PC-9 (cell line): Measurements from ENCODE around the gene OGFOD1. TPM values are rescaled to one million over a fixed set of nuclear protein-coding genes. Genes with fewer than 3 reads are reported as not detected.

ENCODE experiments used
- BruUV-seq: library from RNA; stranded (reverse); fragments of 400-500 nt; replicated peaks from 2 replicates; lab custom pipeline; 2021; lab: Mats Ljungman, UMichigan
- CTCF ChIA-PET: fragments of 300-600 bp; sonication (Branson Sonifier 250); formaldehyde crosslinking; loops from one replicate; lab custom pipeline; 2022; ENCODE audit warnings: antibody characterized with exemption; lab: Charles Lee
- POLR2A ChIA-PET: fragments of 300-600 bp; sonication (Branson Sonifier 250); formaldehyde crosslinking; loops from one replicate; lab custom pipeline; 2022; ENCODE audit warnings: antibody characterized with exemption; ENCODE audit not compliant: unreplicated experiment; lab: Charles Lee
- DNase-seq, 2 experiments: peaks; one replicate each; pipeline versions ENCODE4 v3.0.0 to v3.0.0-alpha.2; 2015 to 2022; ENCODE audit warnings: mixed read lengths in 1 of 2
- H2AFZ ChIP-seq: fragments of 200-600 bp; sonication (generic); 2 replicates; pipeline ENCODE4 v1.8.1; 2017; ENCODE audit warnings: antibody characterized with exemption
- H3F3A ChIP-seq: fragments of 200-600 bp; sonication (generic); 2 replicates; pipeline ENCODE4 v1.8.1; 2017; ENCODE audit warnings: antibody characterized with exemption, mild to moderate bottlenecking, low read depth; ENCODE audit not compliant: insufficient read depth
- H3K27ac ChIP-seq: fragments of 200-600 bp; sonication (generic); 2 replicates; pipeline ENCODE4 v1.6.1; 2016; ENCODE audit warnings: mixed run types
- H3K27me3 ChIP-seq: fragments of 200-600 bp; sonication (generic); 2 replicates; pipeline ENCODE4 v1.6.1; 2016; ENCODE audit warnings: low read depth, mixed run types; ENCODE audit not compliant: insufficient read depth
- H3K36me3 ChIP-seq: fragments of 200-600 bp; sonication (generic); 2 replicates; pipeline ENCODE4 v1.6.1; 2016; ENCODE audit warnings: low read depth, mixed run types
- H3K4me1 ChIP-seq: fragments of 200-600 bp; sonication (generic); replicated peaks from 2 replicates; pipeline ENCODE4 v1.6.1; 2016; ENCODE audit warnings: mixed run types; ENCODE audit not compliant: insufficient read depth
- H3K4me2 ChIP-seq: fragments of 200-600 bp; sonication (generic); 2 replicates; pipeline ENCODE4 v1.6.1; 2017; ENCODE audit warnings: mixed run types
- H3K4me3 ChIP-seq: fragments of 200-600 bp; sonication (generic); 2 replicates; pipeline ENCODE4 v1.6.1; 2016; ENCODE audit warnings: mixed run types
- H3K79me2 ChIP-seq: fragments of 200-600 bp; sonication (generic); 2 replicates; pipeline ENCODE4 v1.6.1; 2017; ENCODE audit warnings: low read depth, mixed run types
- H3K9me2 ChIP-seq: fragments of 200-600 bp; sonication (generic); 2 replicates; pipeline ENCODE4 v1.8.1; 2017; ENCODE audit warnings: mild to moderate bottlenecking; ENCODE audit not compliant: insufficient read depth
- H3K9me3 ChIP-seq: fragments of 200-600 bp; sonication (generic); 2 replicates; pipeline ENCODE4 v1.8.1; 2016; ENCODE audit warnings: low read depth; ENCODE audit not compliant: insufficient read depth
- H4K20me1 ChIP-seq: fragments of 200-600 bp; sonication (generic); 2 replicates; pipeline ENCODE4 v1.8.1; 2017; ENCODE audit not compliant: insufficient read depth
- EZH2 ChIP-seq: fragments of 200-600 bp; sonication (generic); IDR thresholded peaks from 2 replicates; pipeline ENCODE4 v1.8.0; 2017; ENCODE audit warnings: antibody characterized with exemption, low read depth
- intact Hi-C: fragments of 100-400 bp; cut with micrococcal nuclease; formaldehyde crosslinking; loops from one replicate; pipeline ENCODE4 v1.10.0; 2022; ENCODE audit not compliant: unreplicated experiment
- total RNA-seq: library from RNA; stranded (reverse); gene quantifications from 2 replicates; pipeline ENCODE4 v1.2.3, GENCODE V29; 2021
- TF ChIP-seq, protein P1 (sequence below): fragments of 200-600 bp; sonication (generic); conservative IDR thresholded peaks from 2 replicates; pipeline ENCODE4 v1.6.1; 2017; ENCODE audit warnings: mixed run types, antibody characterized with exemption, mild to moderate bottlenecking, moderate library complexity

Gene OGFOD1
- total RNA-seq, 1 experiment from 2014 or later = 30.0 TPM

- no peak overlapping the region for H3K4me3 ChIP-seq
- no peak overlapping the region for H2AFZ ChIP-seq
- ChIA-PET POLR2A (interaction anchor here (0.6 kb wide), 2 partner anchors 15 to 227 kb away, joined by 3 to 11 read pairs; no protein-coding TSS in a partner anchor), CTCF (no interaction called here)
- H3F3A ChIP-seq = peaks cover 45% of the 10 kb centered on the region
- no TSS peak for BruUV-seq
- no peaks in the 10 kb centered on the region for H3K79me2 ChIP-seq
- no peak for DNase-seq
- H3K4me2 ChIP-seq = peak overlapping the region; percentile 62
- no peaks in the 10 kb centered on the region for H3K27me3 ChIP-seq
- no peaks in the 10 kb centered on the region for H3K9me3 ChIP-seq
- no peaks in the 10 kb centered on the region for H3K9me2 ChIP-seq
- peak overlapping the region; percentile 65 for H3K27ac ChIP-seq
- H3K4me1 ChIP-seq = peaks cover 26% of the 10 kb centered on the region
- intact Hi-C loops = loop anchor here (1.0 kb wide), 1 partner anchor 50 kb away; the partner anchor contains the start of gene BBS2
- 0 out of 2 replicates have a peak, but pooled peaks cover 8% of the 10 kb centered on the region for H4K20me1 ChIP-seq
- H3K36me3 ChIP-seq = peaks cover 67% of the 10 kb centered on the region
- TF ChIP-seq, protein P1, sequence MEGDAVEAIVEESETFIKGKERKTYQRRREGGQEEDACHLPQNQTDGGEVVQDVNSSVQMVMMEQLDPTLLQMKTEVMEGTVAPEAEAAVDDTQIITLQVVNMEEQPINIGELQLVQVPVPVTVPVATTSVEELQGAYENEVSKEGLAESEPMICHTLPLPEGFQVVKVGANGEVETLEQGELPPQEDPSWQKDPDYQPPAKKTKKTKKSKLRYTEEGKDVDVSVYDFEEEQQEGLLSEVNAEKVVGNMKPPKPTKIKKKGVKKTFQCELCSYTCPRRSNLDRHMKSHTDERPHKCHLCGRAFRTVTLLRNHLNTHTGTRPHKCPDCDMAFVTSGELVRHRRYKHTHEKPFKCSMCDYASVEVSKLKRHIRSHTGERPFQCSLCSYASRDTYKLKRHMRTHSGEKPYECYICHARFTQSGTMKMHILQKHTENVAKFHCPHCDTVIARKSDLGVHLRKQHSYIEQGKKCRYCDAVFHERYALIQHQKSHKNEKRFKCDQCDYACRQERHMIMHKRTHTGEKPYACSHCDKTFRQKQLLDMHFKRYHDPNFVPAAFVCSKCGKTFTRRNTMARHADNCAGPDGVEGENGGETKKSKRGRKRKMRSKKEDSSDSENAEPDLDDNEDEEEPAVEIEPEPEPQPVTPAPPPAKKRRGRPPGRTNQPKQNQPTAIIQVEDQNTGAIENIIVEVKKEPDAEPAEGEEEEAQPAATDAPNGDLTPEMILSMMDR = no peak
- TF ChIP-seq EZH2 = no peak
Observed at GRCh38 chr16:56470666-56471065, 19.3 kb downstream of the OGFOD1 start.

- H3K27ac ChIP-seq = no peak overlapping the region
- no TSS peak for BruUV-seq
- 0 out of 2 replicates have a peak, but pooled peaks cover 8% of the 10 kb centered on the region for H4K20me1 ChIP-seq
- no peak overlapping the region for H3K4me3 ChIP-seq
- H3K36me3 ChIP-seq = peaks cover 65% of the 10 kb centered on the region
- no peak for DNase-seq
- no peaks in the 10 kb centered on the region for H3K79me2 ChIP-seq
- ChIA-PET POLR2A (no interaction called here), CTCF (interaction anchor here (0.6 kb wide), 1 partner anchor 232 kb away, joined by 4 read pairs; no protein-coding TSS in a partner anchor)
- H3K4me2 ChIP-seq = no peak overlapping the region
- H3K9me3 ChIP-seq = 0 out of 2 replicates have a peak, but pooled peaks cover 3% of the 10 kb centered on the region
- no peak overlapping the region for H2AFZ ChIP-seq
- peaks cover 22% of the 10 kb centered on the region for H3K4me1 ChIP-seq
- no peaks in the 10 kb centered on the region for H3K9me2 ChIP-seq
- peaks cover 28% of the 10 kb centered on the region for H3F3A ChIP-seq
- H3K27me3 ChIP-seq = no peaks in the 10 kb centered on the region
- no peak for TF ChIP-seq EZH2
- TF ChIP-seq, protein P1 = no peak
- intact Hi-C loops = no loop called here
Observed at GRCh38 chr16:56475201-56475600, 23.8 kb downstream of the OGFOD1 start.

DNA sequence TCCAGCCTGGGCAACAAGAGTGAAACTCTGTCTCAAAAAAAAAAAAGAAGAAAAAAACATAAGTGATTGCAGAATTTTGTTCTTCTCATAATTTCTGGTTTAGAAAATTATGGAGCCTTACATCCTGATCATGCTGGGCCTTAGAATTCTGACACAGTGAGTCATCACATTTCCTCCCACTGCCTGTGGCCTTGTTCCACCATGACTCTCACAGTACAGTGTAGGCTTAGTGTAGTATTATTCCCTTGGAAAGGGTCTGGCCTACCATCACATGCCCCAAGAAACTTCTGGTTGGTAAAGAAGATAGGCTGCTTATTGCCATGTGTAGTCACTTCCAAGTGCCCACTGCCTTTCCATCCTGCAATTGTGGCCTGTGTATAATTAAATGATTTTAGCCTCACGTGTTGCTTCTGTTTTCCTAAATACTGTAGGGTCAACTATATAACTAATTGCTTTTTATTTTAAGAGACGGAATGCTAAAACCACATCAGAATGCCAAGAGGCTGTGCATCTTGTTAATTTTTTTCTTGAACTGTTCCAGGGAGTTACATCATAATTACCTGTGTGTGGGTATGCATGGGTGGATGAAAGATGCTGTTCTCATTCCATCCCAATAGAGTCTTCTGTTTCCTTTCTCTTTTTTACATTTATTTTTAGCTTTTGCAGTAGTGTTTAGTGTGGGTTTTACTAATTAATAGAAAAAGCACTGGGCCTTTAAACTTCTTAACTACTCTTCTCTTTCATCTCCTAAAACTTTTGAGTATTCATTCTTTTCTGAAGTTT lies 25.9 kb downstream of the OGFOD1 start:
- no peaks in the 10 kb centered on the region for H3K79me2 ChIP-seq
- no peak overlapping the region for H3K4me3 ChIP-seq
- peaks cover 47% of the 10 kb centered on the region for H3K36me3 ChIP-seq

More for the DNA sequence above, 25.9 kb downstream of the OGFOD1 start:
- Histone ChIP-seq H3K27ac (peak overlapping the region; percentile 40), H4K20me1 (no peaks in the 10 kb centered on the region), H3K9me2 (no peaks in the 10 kb centered on the region), H3K9me3 (0 out of 2 replicates have a peak, but pooled peaks cover 3% of the 10 kb centered on the region), H3K4me2 (no peak overlapping the region), H2AFZ (no peak overlapping the region), H3K27me3 (no peaks in the 10 kb centered on the region), H3K4me1 (peaks cover 12% of the 10 kb centered on the region), H3F3A (peaks cover 23% of the 10 kb centered on the region; the same call in 1 of the 2 replicates)
- CTCF ChIA-PET = no interaction called here
- POLR2A ChIA-PET = no interaction called here
- no TSS peak for BruUV-seq
- intact Hi-C loops = no loop called here
- DNase-seq = peak; percentile 22 to 48
- TF ChIP-seq, protein P1 = no peak
- TF ChIP-seq EZH2 = no peak
